ENCODE data around the gene TNNC2.
"Not testable (repeated sequence)": the region's sequence is repeated elsewhere in the genome, so short reads cannot be mapped to it uniquely, and the experiment has no call there.

TNNC2 gene

GRCh38 chr20:45827030-45827652 is at the start of gene TNNC2:
Gene TNNC2 (minus strand): TSS chr20:45827312. CDS start chr20:45827248, 64 bp downstream.
- DNase-seq, result no peak

DNA sequence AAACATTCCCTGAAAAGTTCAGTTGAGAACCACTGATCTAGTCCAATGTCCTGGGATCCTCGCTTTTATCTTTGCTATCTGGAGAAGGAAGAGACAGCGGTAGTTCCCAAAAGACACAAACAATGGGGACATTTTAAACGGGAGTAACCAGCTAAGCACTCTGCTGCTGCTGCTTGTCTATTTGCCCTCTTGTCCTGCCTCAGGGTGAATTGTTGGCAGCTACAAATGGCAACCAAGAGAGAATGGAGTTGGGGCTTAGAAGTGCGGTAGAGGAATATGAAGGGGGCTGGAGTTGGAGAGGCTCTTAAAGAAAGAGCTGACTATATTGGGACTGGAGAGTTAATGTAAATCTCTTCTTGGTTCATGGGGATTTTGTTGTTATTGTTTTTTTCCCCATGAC is 47.5 kb upstream of the TNNC2 start:
- DNase-seq, result no peak

DNA sequence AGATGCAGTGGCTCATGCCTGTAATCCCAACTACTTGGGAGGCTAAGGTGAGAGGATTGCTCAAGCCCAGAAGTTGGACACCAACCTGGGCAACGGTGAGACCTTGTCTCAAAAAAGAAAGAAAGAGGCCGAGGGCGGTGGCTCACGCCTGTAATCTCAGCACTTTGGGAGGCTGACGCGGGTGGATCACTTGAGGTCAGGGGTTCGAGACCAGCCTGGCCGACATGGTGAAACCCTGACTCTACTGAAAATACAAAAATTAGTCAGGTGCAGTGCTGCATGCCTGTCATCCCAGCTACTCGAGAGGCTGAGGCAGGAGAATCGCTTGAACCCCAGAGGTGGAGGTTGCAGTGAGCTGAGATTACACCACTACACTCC is 47.0 kb upstream of the TNNC2 start:
- DNase-seq, result not testable (repeated sequence)

DNA sequence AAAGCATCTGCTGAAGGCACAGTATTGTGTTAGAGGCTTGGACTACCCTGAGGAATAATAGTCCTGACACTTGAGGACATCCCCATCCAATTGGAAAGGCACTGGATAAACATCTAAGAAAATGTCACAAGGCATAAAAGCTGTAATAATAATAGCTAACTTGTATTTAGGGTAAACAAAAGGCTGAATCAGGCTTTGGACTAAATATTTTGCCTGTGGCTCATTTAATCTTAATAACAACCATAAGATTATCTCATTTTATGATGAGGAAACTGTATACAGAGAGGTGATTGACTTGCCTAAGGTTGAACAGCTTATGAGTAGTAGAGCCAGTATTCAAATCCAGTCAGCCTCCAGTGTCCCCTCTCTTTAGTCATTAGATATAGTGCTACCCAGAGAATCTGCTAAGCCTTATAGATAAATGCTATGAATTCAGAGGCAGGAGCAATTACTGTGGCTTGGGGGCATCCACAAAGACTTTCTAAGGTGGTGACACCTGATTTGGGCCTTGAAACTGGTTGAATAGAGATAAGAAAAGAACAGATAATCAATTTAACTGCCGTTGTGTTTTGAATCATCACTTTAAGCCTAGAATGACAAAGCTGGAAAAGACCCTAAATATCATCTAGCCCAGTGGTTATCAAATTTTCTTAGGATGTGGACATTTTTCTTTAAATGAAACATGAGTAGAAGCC is 46.4 kb upstream of the TNNC2 start:
- no peak for DNase-seq

DNA sequence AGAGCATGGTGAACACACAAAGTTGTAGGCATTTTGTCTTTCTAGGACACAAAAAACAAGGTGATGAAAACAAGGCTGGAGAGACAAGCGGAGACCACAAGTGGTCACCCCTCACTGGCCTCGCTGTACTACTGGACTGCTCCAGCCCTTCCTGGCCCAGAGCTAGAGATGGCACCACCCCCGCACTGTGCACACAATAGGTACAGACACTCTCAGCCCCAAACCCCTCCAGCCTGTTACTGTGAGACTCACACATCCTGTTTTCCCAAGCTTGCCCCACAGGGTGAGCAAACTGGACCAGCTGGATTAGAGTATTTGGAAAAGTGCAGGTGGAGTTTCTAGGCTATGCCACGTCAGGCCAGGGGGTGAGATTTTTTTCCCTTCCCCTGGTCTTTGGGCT is 45.5 kb upstream of the TNNC2 start:
- DNase-seq, result no peak

DNA sequence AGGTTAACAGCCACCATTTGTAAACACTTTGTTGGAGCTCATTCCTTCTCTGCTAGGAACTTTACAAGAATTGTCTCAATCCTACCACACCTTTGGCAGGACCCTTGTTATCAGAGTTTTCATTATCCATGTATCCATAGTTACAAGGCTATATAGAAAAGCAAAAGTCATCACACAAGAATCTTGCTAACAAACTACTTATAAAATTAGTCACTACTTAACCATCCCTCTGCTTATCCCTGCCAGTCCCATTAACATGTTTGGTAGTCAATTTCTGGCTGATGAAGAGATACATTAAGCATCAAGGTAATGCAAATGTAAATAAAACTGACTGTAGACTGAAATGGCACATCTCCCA is 40.7 kb upstream of the TNNC2 start:
- no peak for DNase-seq

GRCh38 chr20:45867136-45867818 is 40.2 kb upstream of the TNNC2 start:
- DNase-seq, result no peak

GRCh38 chr20:45866454-45866853 is 39.3 kb upstream of the TNNC2 start:
- no peak for DNase-seq

GRCh38 chr20:45863543-45864470 is 36.7 kb upstream of the TNNC2 start:
- no peak for DNase-seq

DNA sequence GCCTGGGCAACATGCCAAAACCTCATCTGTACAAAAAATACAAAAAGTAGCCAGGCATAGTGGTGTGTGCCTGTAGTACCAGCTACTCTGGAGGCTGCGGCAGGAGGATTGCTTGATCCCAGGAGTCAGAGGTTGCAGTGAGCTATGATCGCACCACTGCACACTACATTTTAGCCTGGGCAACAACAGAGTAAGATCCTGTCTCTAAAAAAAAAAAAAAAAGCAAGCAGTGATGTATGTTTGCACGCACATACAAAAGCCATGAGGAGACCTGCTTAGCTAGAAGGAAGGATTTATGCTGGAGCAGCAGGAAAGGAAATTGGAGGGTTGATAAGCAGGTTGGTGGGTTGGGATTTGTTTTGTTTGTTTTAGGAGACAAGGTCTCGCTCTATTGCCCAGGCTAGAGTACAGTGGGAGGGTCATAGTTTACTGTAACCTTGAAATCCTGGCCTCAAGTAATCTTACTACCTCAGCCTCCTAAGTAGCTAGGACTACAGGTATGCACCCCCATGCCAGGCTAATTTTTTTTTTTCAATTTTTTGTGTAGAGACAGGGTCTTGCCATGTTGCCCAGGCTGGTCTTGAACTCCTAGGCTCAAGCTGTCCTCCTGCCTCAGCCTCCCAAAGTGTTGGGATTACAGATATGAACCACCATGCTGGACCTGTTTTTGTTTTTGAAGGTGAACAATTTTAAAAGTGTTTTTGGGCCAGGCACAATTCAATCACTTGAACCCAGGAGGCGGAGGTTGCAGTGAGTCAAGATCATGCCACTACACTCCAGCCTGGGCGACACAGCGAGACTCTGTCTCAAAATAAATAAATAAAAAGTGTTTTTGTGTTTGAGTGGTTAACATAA is 34.3 kb upstream of the TNNC2 start:
- no peak for DNase-seq

GRCh38 chr20:45860560-45861220 is 33.6 kb upstream of the TNNC2 start:
- DNase-seq, result no peak

DNA sequence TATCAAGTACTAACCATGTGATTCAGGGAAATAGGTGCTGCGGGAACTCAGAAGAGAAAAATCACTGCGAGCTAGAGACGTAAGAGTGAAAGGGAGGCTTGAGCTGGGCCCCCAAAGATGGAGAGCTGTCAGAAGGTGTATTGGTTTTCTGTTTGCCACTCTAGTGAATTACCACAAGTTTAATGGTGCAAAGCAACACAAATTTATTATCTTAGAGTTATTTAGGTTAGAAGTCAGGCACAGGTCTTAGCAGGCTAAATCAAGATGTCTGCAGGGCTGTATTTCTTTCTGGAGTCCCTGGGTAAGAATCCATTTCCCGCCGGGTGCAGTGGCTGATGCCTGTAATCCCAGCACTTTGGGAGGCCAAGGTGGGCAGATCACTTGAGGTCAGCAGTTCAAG is 32.8 kb upstream of the TNNC2 start:
- no peak for DNase-seq

GRCh38 chr20:45857882-45858216 is 30.7 kb upstream of the TNNC2 start:
- DNase-seq, result peak in 1 of 2 donors; percentile 32

- DNase-seq, result peak; percentile 84 to 92
Observed at GRCh38 chr20:45857114-45857881, 30.2 kb upstream of the TNNC2 start, which contains the start of the genes ACOT8 and ZSWIM3. Gene ACOT8 (minus strand): TSS chr20:45857392. CDS start chr20:45857315, 77 bp downstream. Gene ZSWIM3 (plus strand): TSS chr20:45857614. CDS start chr20:45857826, 212 bp downstream.

DNA sequence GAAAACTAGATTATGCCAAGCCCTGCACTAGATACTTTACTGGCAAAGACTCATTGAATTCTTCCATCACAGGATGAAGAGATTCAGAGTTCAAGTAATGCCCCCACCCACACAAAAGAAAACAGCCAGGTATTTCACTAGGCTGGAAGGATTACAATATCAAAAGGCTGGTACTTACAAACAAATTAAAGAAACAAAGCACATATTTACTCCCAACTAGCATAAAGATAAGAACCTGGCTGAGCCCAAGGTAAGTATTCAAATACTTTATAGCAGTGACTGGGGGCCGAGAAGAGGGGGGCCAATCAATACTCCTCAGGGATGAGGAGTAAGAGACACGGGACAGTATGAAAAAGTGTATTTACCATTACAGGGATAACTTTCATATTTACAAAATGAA is 26.4 kb upstream of the TNNC2 start:
- DNase-seq, result no peak

DNA sequence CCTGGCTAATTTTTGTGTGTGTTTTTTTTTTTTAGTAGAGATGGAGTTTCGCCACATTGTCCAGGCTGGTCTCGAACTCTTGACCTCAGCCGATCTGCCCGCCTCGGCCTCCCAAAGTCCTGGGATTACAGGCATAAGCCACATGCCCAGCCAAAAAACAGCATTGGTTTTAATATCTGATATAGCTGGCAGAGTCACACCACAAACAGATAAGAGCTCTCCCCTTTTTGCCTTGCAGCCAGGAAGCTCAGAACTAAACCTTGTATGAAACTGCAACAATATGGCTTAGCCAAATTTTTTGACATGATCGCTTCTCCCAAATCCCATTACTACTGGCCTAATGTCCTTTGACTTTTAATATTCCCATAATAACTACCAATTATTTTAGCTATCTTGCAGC is 25.2 kb upstream of the TNNC2 start:
- DNase-seq, result no peak

DNA sequence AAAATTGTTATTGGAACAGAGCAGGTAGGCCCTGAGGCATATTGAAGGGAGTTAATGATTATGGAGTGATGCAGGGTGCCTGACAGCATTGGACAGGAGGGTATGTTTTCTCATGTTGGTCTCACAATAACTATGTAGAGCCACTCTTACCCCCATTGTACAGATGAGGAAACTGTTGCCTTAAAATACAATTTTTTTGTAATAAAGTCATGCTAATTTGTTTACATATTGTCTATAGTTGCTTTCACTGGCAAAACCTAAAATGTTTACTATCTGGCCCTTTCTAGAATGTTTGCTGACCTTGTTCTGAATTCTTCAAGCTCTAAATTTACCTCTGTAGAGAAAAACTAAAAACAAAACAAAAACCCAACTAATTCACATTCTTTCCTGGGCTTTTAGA is 24.4 kb upstream of the TNNC2 start:
- DNase-seq, result no peak

DNA sequence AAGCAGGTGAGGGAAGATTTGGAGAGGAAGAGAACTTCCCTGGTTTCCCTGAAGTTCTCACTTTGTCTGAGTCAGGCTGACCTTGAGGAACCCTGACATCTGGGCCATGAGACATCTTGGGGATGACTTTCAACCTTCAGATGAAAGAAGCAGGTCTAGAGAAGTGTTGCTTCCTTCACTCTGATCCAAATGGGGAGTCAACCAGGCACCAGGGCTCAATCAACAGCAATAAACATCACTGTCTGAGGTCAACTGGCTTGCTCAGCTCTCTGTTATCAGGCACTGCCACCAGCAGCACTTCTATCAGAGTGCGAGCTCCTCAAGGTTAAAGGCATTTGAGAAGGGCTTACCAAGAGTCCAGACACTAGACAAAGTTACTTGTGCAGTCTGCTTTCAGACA is 23.8 kb upstream of the TNNC2 start:
- DNase-seq, result no peak

- no peak for DNase-seq
Observed at GRCh38 chr20:45850238-45850637, 23.1 kb upstream of the TNNC2 start.

GRCh38 chr20:45848969-45849582 is 22.0 kb upstream of the TNNC2 start:
- no peak for DNase-seq
